Measurements from ENCODE around the gene ZNF827.

Gene ZNF827

DNA sequence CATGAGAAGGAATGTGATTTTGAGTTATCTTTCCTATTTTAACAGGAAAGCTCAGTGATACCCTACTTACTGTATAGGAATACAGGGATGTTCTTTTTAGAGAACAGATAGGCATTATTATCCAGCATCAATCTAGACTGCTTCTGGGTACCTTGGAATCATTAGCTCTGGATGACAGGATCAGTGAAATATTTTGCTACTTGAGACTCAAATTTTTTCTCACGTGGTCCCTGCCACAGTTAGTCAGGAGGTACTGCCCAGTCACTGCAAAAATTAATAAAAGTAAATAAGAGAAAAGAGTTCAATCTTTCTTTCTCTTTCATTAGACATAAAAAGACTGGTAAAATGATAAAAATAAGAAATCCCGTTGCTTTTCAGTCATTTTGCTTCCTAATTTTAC lies 5.5 kb downstream of the ZNF827 start:
- no peaks in the 10 kb centered on the region for H3K4me1 ChIP-seq (ENCODE audit: insufficient read depth, insufficient read length)
- no peaks in the 10 kb centered on the region for H3K27me3 ChIP-seq (ENCODE audit: insufficient read depth, insufficient read length)
- H3K9me3 ChIP-seq (ENCODE audit: insufficient read depth, low read length) = no peaks in the 10 kb centered on the region; the same call in 1 of the 2 replicates
- no peak overlapping the region for H3K4me3 ChIP-seq (ENCODE audit: insufficient read length, low read depth)
- DNase-seq (ENCODE audit: low read depth, low spot score) = no peak
- no peak overlapping the region for H3K9ac ChIP-seq (ENCODE audit: insufficient read length, low read depth)
- H3K36me3 ChIP-seq (ENCODE audit: insufficient read depth, insufficient read length, low read length) = peaks cover 11% of the 10 kb centered on the region
- TF ChIP-seq YY1 (IDR thresholded peaks at IDR 0.05; ENCODE audit: insufficient read depth, insufficient read length) (no peak), ZNF274 (IDR thresholded peaks at IDR 0.05; ENCODE audit: low read depth, low read length) (no peak), SUZ12 (IDR thresholded peaks at IDR 0.05; ENCODE audit: extremely low read depth, insufficient read depth, insufficient read length) (no peak)

- no peak for TF ChIP-seq YY1 (IDR thresholded peaks at IDR 0.05; ENCODE audit: insufficient read depth, insufficient read length)
- TF ChIP-seq ZNF274 (IDR thresholded peaks at IDR 0.05; ENCODE audit: low read depth, low read length) = no peak
- no peak for TF ChIP-seq SUZ12 (IDR thresholded peaks at IDR 0.05; ENCODE audit: extremely low read depth, insufficient read depth, insufficient read length)
- Histone ChIP-seq H3K36me3 (ENCODE audit: insufficient read depth, insufficient read length, low read length) (peaks cover 11% of the 10 kb centered on the region), H3K4me3 (ENCODE audit: insufficient read length, low read depth) (no peak overlapping the region), H3K27me3 (ENCODE audit: insufficient read depth, insufficient read length) (no peaks in the 10 kb centered on the region), H3K9me3 (ENCODE audit: insufficient read depth, low read length) (peaks cover under 1% of the 10 kb centered on the region; the same call in 1 of the 2 replicates), H3K4me1 (ENCODE audit: insufficient read depth, insufficient read length) (no peaks in the 10 kb centered on the region), H3K9ac (ENCODE audit: insufficient read length, low read depth) (no peak overlapping the region)
- no peak for DNase-seq (ENCODE audit: low read depth, low spot score)
Observed at GRCh38 chr4:145931403-145931802, 7.2 kb downstream of the ZNF827 start.

- H3K9me3 ChIP-seq (ENCODE audit: insufficient read depth, low read length) = peaks cover 8% of the 10 kb centered on the region; the same call in 1 of the 2 replicates
- no peak overlapping the region for H3K4me3 ChIP-seq (ENCODE audit: insufficient read length, low read depth)
- H3K27me3 ChIP-seq (ENCODE audit: insufficient read depth, insufficient read length) = no peaks in the 10 kb centered on the region
- H3K36me3 ChIP-seq (ENCODE audit: insufficient read depth, insufficient read length, low read length) = peaks cover 11% of the 10 kb centered on the region
- TF ChIP-seq SUZ12 (IDR thresholded peaks at IDR 0.05; ENCODE audit: extremely low read depth, insufficient read depth, insufficient read length) = no peak
- TF ChIP-seq YY1 (IDR thresholded peaks at IDR 0.05; ENCODE audit: insufficient read depth, insufficient read length) = no peak
- no peak for TF ChIP-seq ZNF274 (IDR thresholded peaks at IDR 0.05; ENCODE audit: low read depth, low read length)
- no peaks in the 10 kb centered on the region for H3K4me1 ChIP-seq (ENCODE audit: insufficient read depth, insufficient read length)
- no peak overlapping the region for H3K9ac ChIP-seq (ENCODE audit: insufficient read length, low read depth)
- DNase-seq (ENCODE audit: low read depth, low spot score) = no peak
Observed at GRCh38 chr4:145930592-145930991, 8.0 kb downstream of the ZNF827 start.

GRCh38 chr4:145929415-145930178 lies 9.0 kb downstream of the ZNF827 start:
- Histone ChIP-seq H3K9ac (ENCODE audit: insufficient read length, low read depth) (no peak overlapping the region), H3K27me3 (ENCODE audit: insufficient read depth, insufficient read length) (no peaks in the 10 kb centered on the region), H3K9me3 (ENCODE audit: insufficient read depth, low read length) (peaks cover 12% of the 10 kb centered on the region; the same call in 1 of the 2 replicates), H3K4me3 (ENCODE audit: insufficient read length, low read depth) (no peak overlapping the region), H3K36me3 (ENCODE audit: insufficient read depth, insufficient read length, low read length) (peaks cover 11% of the 10 kb centered on the region), H3K4me1 (ENCODE audit: insufficient read depth, insufficient read length) (no peaks in the 10 kb centered on the region)
- TF ChIP-seq ZNF274 (IDR thresholded peaks at IDR 0.05; ENCODE audit: low read depth, low read length) (no peak), YY1 (IDR thresholded peaks at IDR 0.05; ENCODE audit: insufficient read depth, insufficient read length) (no peak), SUZ12 (IDR thresholded peaks at IDR 0.05; ENCODE audit: extremely low read depth, insufficient read depth, insufficient read length) (no peak)
- DNase-seq (ENCODE audit: low read depth, low spot score) = no peak

DNA sequence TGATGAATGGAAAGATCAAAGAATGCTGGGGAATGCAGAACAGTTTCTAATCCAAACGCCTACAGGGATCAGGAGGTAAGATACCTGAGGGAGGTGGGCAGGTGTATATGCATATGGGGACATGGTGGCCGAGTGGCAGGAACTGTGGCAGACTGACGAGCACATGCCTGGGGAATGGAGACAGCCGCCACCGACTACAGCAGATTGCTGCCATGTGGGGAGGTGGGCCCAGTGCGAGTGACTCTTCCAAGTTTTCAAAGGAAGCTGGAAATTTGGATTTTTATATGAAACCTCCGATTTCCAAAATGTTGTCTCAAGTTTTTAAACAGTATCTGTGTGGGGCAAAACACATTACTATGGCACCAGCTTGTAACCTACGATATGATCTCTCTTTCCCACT lies 9.9 kb downstream of the ZNF827 start:
- peaks cover 11% of the 10 kb centered on the region for H3K36me3 ChIP-seq (ENCODE audit: insufficient read depth, insufficient read length, low read length)
- peaks cover 12% of the 10 kb centered on the region; the same call in 1 of the 2 replicates for H3K9me3 ChIP-seq (ENCODE audit: insufficient read depth, low read length)
- no peaks in the 10 kb centered on the region for H3K27me3 ChIP-seq (ENCODE audit: insufficient read depth, insufficient read length)
- H3K4me3 ChIP-seq (ENCODE audit: insufficient read length, low read depth) = no peak overlapping the region
- DNase-seq (ENCODE audit: low read depth, low spot score) = no peak
- no peak overlapping the region for H3K9ac ChIP-seq (ENCODE audit: insufficient read length, low read depth)
- no peak for TF ChIP-seq YY1 (IDR thresholded peaks at IDR 0.05; ENCODE audit: insufficient read depth, insufficient read length)
- no peaks in the 10 kb centered on the region for H3K4me1 ChIP-seq (ENCODE audit: insufficient read depth, insufficient read length)

DNA sequence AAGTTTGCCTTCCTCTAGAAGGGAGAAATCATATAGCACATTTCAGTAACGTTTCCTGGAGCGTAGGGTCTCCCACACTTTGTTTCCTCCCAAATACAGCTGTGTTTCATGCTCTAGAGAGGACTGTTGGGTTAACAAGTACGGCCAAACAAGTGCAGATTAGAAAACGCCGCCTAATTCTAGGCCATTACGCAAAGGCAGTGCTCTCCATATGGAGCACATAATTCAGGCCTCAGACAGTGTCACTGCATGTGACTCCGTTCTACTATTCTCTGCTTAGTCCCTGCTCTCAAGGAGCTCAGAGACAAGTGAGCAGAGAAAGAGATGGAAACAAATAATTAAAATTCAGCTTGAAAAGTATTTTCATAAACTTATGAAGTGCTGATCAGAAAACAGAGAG lies 11.6 kb downstream of the ZNF827 start:
- Histone ChIP-seq H3K4me1 (ENCODE audit: insufficient read depth, insufficient read length) (no peaks in the 10 kb centered on the region), H3K9me3 (ENCODE audit: insufficient read depth, low read length) (peaks cover 12% of the 10 kb centered on the region; the same call in 1 of the 2 replicates), H3K4me3 (ENCODE audit: insufficient read length, low read depth) (no peak overlapping the region), H3K36me3 (ENCODE audit: insufficient read depth, insufficient read length, low read length) (peaks cover 3% of the 10 kb centered on the region), H3K9ac (ENCODE audit: insufficient read length, low read depth) (no peak overlapping the region), H3K27me3 (ENCODE audit: insufficient read depth, insufficient read length) (no peaks in the 10 kb centered on the region)
- TF ChIP-seq YY1 (IDR thresholded peaks at IDR 0.05; ENCODE audit: insufficient read depth, insufficient read length) (no peak), ZNF274 (IDR thresholded peaks at IDR 0.05; ENCODE audit: low read depth, low read length) (no peak), SUZ12 (IDR thresholded peaks at IDR 0.05; ENCODE audit: extremely low read depth, insufficient read depth, insufficient read length) (no peak)
- no peak for DNase-seq (ENCODE audit: low read depth, low spot score)

DNA sequence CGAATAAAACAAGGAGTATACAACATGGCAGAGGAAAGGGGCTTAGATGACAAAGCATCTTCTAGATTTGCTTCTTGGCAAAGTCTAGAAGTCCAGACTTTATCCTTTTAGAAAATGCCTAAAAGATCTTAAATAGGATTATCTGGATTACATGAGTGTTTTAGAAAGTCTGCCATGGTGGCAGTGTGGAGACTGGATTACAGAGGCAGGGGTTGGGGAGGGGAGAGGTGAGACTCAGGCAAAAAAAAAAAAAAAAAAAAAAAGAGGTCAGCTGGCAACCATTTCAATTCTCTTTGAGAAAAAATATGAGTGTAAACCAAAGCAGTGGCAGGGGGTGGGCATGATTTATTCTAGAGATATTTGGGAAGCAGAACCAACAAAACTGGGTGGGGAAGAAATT lies 17.4 kb downstream of the ZNF827 start:
- H3K4me1 ChIP-seq (ENCODE audit: insufficient read depth, insufficient read length) = no peaks in the 10 kb centered on the region
- no peaks in the 10 kb centered on the region for H3K27me3 ChIP-seq (ENCODE audit: insufficient read depth, insufficient read length)
- no peaks in the 10 kb centered on the region for H3K36me3 ChIP-seq (ENCODE audit: insufficient read depth, insufficient read length, low read length)
- TF ChIP-seq ZNF274 (IDR thresholded peaks at IDR 0.05; ENCODE audit: low read depth, low read length) (no peak), SUZ12 (IDR thresholded peaks at IDR 0.05; ENCODE audit: extremely low read depth, insufficient read depth, insufficient read length) (no peak), YY1 (IDR thresholded peaks at IDR 0.05; ENCODE audit: insufficient read depth, insufficient read length) (no peak)
- H3K4me3 ChIP-seq (ENCODE audit: insufficient read length, low read depth) = no peak overlapping the region
- no peak for DNase-seq (ENCODE audit: low read depth, low spot score)
- H3K9ac ChIP-seq (ENCODE audit: insufficient read length, low read depth) = no peak overlapping the region
- peaks cover 10% of the 10 kb centered on the region; the same call in 1 of the 2 replicates for H3K9me3 ChIP-seq (ENCODE audit: insufficient read depth, low read length)

All from NT2/D1 (cell line).